CD4-positive, alpha-beta T cell treated with Interferon alpha-2 for 1 hour (primary cell): ENCODE data around the gene PDE8A.
"Not testable (repeated sequence)": the region's sequence is repeated elsewhere in the genome, so short reads cannot be mapped to it uniquely, and the experiment has no call there.

Source experiments
- DNase-seq, 2 donors: peaks; one replicate each; pipeline ENCODE4 v3.0.0-alpha.2; 2020 to 2022

Gene PDE8A

GRCh38 chr15:85142312-85142711, 160.7 kb downstream of the PDE8A start:
- DNase-seq = no peak

DNA sequence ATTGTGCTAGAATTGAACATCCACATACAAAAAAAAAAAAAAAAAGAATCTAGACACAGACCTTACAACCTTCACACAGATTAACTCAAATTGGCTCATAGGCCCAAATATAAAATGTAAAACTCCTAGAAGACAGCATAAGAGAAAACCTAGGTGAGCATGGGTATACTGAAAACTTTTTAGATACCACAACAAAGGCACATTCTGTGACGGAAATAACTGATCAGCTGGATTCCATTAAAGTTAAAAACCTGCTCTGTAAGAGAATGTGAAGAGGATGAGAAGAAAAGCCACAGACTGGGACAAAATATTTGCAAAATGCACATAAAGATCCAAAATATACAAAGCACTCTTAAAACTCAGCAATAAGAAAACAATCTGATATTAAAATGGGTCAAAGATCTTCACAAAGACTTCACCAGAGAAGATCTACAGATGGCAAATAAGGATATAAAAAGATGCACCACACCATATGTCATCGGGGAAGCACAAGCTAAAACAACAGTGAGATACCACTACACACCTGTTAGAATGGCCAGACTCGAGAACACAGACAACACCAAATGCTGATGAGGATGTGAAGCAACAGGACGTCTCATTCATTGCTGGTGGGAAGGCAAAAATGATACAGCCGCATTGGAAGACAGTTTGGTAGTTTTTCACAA, 167.9 kb downstream of the PDE8A start:
- no peak for DNase-seq

GRCh38 chr15:85150130-85150480, 168.4 kb downstream of the PDE8A start:
- DNase-seq = no peak

DNA sequence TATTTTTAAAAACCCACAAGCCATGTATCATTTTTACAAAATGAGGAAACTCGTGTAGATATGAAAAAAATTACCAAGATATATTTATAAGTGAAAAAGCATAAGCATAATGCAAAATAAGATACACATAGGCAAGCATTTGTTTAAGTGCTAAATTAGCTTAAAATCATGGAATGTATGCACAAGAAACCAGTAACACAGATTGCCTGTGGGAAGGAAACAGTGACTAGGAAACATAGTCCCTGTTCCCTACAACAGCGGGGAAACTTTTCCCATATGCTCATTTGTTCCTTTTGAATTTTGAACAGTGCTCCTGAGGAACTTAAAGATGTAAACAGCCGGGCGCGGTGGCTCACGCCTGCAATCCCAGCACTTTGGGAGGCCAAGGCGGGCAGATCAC, 169.5 kb downstream of the PDE8A start:
- DNase-seq = no peak

DNA sequence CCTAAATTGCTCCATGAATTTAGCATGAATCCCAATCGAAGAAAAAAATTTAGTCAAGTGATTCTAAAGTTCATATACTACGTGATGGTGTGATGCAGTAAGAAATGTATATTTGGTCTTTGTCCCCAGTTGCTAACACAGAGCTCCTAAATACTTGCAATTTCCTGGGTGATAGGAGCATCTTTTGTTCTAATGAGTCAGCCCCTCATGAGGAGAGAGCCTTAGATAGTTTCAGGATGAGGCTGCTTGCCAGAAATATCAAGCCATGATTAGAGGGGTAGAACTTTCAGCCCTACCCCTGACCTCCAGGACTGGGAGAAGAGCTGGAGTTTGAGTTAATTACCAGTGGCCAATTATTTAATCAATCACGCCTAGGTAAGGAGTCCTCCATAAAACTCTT, 170.2 kb downstream of the PDE8A start:
- no peak for DNase-seq

- DNase-seq = no peak
Measured at GRCh38 chr15:85154061-85154460, 172.4 kb downstream of the PDE8A start.

DNA sequence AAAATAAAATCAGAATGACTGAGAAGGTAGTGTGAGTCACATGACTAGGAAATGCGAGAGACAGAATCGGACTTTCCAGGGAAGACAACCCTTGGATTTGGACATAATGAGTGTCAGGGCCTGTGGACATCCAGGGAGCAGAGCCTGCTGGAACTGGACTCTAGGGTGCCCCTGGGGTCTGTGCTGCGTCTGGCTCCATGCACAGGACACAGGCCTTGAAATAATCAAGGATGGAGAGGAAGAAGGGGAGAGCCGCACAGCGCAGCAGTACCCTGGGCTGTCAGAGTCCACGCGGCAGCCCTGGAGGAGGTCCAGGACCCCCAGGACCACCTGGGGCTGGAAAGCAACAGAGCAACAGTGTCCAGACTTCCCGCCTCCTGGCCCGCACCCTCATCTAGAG, 173.7 kb downstream of the PDE8A start:
- DNase-seq = no peak

- DNase-seq = no peak
Measured at GRCh38 chr15:85155857-85156256, 174.2 kb downstream of the PDE8A start.

GRCh38 chr15:85157344-85157743, 175.7 kb downstream of the PDE8A start:
- DNase-seq = no peak

GRCh38 chr15:85162237-85162636, 180.6 kb downstream of the PDE8A start:
- no peak for DNase-seq

- no peak for DNase-seq
Measured at GRCh38 chr15:85164841-85165466, 183.3 kb downstream of the PDE8A start.

DNA sequence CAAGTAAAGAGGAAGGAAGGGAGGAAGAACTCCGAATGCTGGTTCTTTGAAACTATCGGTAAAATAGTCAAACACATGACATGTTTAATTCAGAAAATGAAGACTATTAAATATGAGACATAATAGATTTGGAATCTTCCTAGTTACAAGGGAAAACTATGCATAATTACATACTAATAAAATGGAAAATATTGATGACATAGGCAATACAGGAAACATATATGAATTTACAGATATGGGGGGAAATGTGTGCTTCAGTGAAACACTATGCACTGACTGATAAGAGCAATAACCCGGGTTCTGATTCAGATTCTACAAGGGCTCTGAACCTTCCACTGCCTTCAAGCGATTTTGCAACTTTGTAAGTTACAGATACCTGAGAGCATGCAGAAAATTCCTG, 185.9 kb downstream of the PDE8A start:
- no peak for DNase-seq

DNA sequence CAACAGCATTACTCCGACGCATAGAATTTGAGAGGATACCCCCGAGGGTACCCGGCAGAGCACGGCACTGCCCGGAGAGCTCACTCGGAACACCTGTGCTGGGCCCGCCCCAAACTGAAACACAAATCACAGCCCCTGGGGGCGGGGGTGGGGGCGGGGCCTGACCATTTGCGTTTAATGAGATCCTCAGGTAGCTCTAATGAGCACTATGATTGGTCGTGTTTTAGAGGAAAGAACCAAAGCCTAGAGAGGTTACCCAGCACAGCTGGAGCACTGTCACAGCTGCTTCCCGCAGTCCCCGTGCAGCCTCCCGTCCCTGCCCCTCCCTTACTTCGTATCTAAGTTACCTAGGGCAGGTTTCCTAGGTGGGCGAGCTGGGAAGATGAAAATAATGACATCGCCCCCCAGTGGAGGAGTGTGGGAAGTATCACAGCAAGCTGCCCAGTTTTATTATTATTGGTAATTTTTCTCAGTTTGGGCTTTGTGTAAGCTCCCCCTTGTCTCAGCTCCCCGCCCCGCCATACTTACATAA, 187.1 kb downstream of the PDE8A start:
- DNase-seq = peak; percentile 4 to 51

- DNase-seq = no peak
Measured at GRCh38 chr15:85171736-85172135, 190.1 kb downstream of the PDE8A start.

- no peak for DNase-seq
Measured at GRCh38 chr15:85172846-85173490, 191.3 kb downstream of the PDE8A start.

DNA sequence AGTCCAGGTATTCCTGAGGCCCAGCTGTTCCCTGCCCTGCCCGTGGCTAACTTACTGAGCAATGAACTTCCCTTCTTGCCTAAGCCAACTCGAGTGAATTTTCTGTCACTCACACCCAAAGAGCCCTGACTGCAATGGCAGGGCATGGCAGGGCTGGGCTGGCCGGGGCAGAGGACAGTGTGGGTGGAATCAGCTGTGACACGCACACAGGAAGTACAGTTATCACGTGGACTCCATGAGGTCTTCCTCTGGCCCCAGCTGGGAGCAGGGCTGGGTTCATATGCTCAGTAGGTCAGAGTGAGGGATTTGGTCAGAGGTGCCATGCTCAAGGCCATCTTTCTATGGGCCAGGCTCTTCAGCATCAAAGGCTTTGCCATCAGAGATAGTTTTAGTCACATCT, 192.0 kb downstream of the PDE8A start:
- not testable (repeated sequence) for DNase-seq

GRCh38 chr15:85174521-85174920, 192.9 kb downstream of the PDE8A start:
- DNase-seq = no peak

- DNase-seq = not testable (repeated sequence)
Measured at GRCh38 chr15:85177042-85177515, 195.4 kb downstream of the PDE8A start.

GRCh38 chr15:85178308-85178707, 196.7 kb downstream of the PDE8A start:
- no peak for DNase-seq

DNA sequence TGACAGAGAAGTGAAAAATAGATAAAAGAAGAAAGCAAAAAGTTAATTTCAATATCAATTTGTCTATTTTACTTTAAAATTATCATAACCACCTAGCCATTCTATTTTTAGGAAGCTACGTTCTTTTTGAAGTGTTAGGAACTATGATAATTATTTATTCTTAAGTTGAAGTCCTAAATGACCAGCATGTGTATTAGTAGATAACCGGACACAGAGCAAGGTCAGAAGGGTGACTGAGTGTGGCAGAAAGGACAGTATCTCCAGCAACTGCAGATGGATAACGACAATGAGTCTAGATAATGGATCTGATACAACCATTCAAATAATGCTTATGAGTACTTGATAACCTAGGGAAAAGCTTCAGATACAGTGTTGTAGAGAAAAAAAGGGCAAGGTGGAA, 198.0 kb downstream of the PDE8A start:
- no peak for DNase-seq

DNA sequence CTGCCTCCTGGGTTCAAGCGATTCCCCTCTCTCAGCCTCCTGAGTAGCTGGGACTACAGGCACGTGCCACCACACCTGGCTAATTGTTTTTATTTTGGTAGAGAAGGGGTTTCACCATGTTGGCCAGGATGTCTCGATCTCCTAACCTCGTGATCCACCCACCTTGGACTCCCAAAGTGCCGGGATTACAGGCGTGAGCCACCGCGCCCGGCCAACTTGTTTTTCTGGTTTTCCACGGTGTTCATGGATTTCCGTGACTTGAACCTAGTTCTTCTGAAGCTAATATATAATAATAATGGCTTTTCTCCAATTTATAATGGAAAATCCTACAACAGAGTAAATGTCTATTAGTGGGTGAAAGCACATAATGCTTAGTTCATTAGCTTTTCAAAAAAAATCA, 203.7 kb downstream of the PDE8A start:
- not testable (repeated sequence) for DNase-seq

- not testable (repeated sequence) for DNase-seq
Measured at GRCh38 chr15:85188171-85188577, 206.5 kb downstream of the PDE8A start.
